Heart left ventricle (tissue), 13 donors: Measurements from ENCODE around the gene ASH1L.
"Not testable (repeated sequence)": the region's sequence is repeated elsewhere in the genome, so short reads cannot be mapped to it uniquely, and the experiment has no call there.

Source experiments
- POLR2A ChIP-seq, 2 donors: fragments of 450-650 bp; IDR thresholded peaks; one replicate each; pipeline ENCODE4 v1.6.1; 2017; ENCODE audit warnings: antibody characterized with exemption in 2 of 2, mild to moderate bottlenecking in 2 of 2, moderate library complexity in 2 of 2
- TF ChIP-seq, protein P1 (sequence below), 12 donors: fragments of 200-600 bp; sonication (generic) in 4 of 12; IDR thresholded peaks; one replicate each; pipeline versions ENCODE4 v1.5.0 to v1.8.0; 2018 to 2022; ENCODE audit warnings: antibody characterized with exemption in 12 of 12, mild to moderate bottlenecking in 5 of 12
- donor health status: ischemic (EF 13 %, LVEDD 7.1; RV severe dilation, severe dysfunction).
- donor health status: DM: no; HTN: yes; CAD: no.
- donor health status: DM: no; HTN: no; CAD: no.
- donor health status: ischemic (EF 25% LVEDD 6.9; RV normal size, moderate dysfunction).
- donor health status: ischemic (EF 25% LVEDD 5.7; RV mildly dilated, moderate dysfunction).
- donor health status: ischemic (EF 35%, LVEDD 5.7; RV mildly dilated, moderate dysfunction).
- donor health status: nonischemic (EF 11% LVEDD 7.7; RV severe dilation, severe dysfunction).
- donor health status: DM: yes; HTN: yes; CAD: no.
- donor health status: PGD.
- donor health status: ischemic (EF 29% LVEDD 5.4; RV normal size, mild dysfunction).
- donor health status: nonischemic (EF 23%, LVEDD 6.1; RV moderate dilation, normal function).

GRCh38 chr1:155291006-155291405, 271.6 kb downstream of the ASH1L start:
- TF ChIP-seq, protein P1, sequence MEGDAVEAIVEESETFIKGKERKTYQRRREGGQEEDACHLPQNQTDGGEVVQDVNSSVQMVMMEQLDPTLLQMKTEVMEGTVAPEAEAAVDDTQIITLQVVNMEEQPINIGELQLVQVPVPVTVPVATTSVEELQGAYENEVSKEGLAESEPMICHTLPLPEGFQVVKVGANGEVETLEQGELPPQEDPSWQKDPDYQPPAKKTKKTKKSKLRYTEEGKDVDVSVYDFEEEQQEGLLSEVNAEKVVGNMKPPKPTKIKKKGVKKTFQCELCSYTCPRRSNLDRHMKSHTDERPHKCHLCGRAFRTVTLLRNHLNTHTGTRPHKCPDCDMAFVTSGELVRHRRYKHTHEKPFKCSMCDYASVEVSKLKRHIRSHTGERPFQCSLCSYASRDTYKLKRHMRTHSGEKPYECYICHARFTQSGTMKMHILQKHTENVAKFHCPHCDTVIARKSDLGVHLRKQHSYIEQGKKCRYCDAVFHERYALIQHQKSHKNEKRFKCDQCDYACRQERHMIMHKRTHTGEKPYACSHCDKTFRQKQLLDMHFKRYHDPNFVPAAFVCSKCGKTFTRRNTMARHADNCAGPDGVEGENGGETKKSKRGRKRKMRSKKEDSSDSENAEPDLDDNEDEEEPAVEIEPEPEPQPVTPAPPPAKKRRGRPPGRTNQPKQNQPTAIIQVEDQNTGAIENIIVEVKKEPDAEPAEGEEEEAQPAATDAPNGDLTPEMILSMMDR (IDR thresholded peaks at IDR 0.05), result not testable (repeated sequence)
- not testable (repeated sequence) for TF ChIP-seq POLR2A (IDR thresholded peaks at IDR 0.05)
